HG02885 (cell line): ENCODE data around the gene AZIN2.
"Not testable (repeated sequence)": the region's sequence is repeated elsewhere in the genome, so short reads cannot be mapped to it uniquely, and the experiment has no call there.

Source experiments
- ATAC-seq: cut with Tn5 transposase; IDR thresholded peaks from one replicate; pipeline ENCODE4 v1.9.1; 2021; ENCODE audit warnings: mild to moderate bottlenecking; ENCODE audit not compliant: unreplicated experiment, poor library complexity

AZIN2 gene

GRCh38 chr1:33056426-33056825 lies 24.5 kb upstream of the AZIN2 start:
- no peak for ATAC-seq

GRCh38 chr1:33057095-33057494 lies 23.9 kb upstream of the AZIN2 start:
- ATAC-seq = no peak

GRCh38 chr1:33060579-33061083 lies 20.3 kb upstream of the AZIN2 start:
- ATAC-seq = no peak

- ATAC-seq = no peak
Measured at GRCh38 chr1:33061834-33062233, 19.1 kb upstream of the AZIN2 start.

GRCh38 chr1:33064284-33064683 lies 16.7 kb upstream of the AZIN2 start:
- not testable (repeated sequence) for ATAC-seq

GRCh38 chr1:33065301-33065700 lies 15.7 kb upstream of the AZIN2 start:
- no peak for ATAC-seq

- not testable (repeated sequence) for ATAC-seq
Measured at GRCh38 chr1:33066477-33066876, 14.5 kb upstream of the AZIN2 start.

- ATAC-seq = not testable (repeated sequence)
Measured at GRCh38 chr1:33068108-33068507, 12.8 kb upstream of the AZIN2 start.

GRCh38 chr1:33070628-33071027 lies 10.3 kb upstream of the AZIN2 start:
- ATAC-seq = no peak

GRCh38 chr1:33072707-33073106 lies 8.2 kb upstream of the AZIN2 start:
- ATAC-seq = no peak

GRCh38 chr1:33074193-33074945 lies 6.6 kb upstream of the AZIN2 start:
- no peak for ATAC-seq

- ATAC-seq = no peak
Measured at GRCh38 chr1:33078030-33078591, 2.8 kb upstream of the AZIN2 start.

- ATAC-seq = no peak
Measured at GRCh38 chr1:33080373-33080772, 580 bp upstream of the AZIN2 start.

GRCh38 chr1:33081554-33082305 lies 777 bp downstream of the AZIN2 start:
- no peak for ATAC-seq

GRCh38 chr1:33082575-33083108 lies 1.7 kb downstream of the AZIN2 start:
- ATAC-seq = no peak

- no peak for ATAC-seq
Measured at GRCh38 chr1:33085332-33085731, 4.4 kb downstream of the AZIN2 start.

- no peak for ATAC-seq
Measured at GRCh38 chr1:33086384-33086850, 5.5 kb downstream of the AZIN2 start.

GRCh38 chr1:33087677-33088076 lies 6.7 kb downstream of the AZIN2 start:
- no peak for ATAC-seq

GRCh38 chr1:33088119-33088906 lies 7.4 kb downstream of the AZIN2 start:
- no peak for ATAC-seq

GRCh38 chr1:33089457-33089856 lies 8.5 kb downstream of the AZIN2 start:
- ATAC-seq = no peak
